Measurements from ENCODE around the gene ARHGAP1. TPM values are rescaled to one million over a fixed set of nuclear protein-coding genes. Genes with fewer than 3 reads are reported as not detected.
A peak's percentile ranks its signal among the peaks of the same experiment; 100 is the strongest.

The ARHGAP1 gene
- total RNA-seq, 1 experiment from 2014 or later, result 64.2 TPM

- H3K27ac ChIP-seq, result no peak overlapping the region
- no peaks in the 10 kb centered on the region for H3K27me3 ChIP-seq (ENCODE audit: insufficient read depth, low read depth)
- TF ChIP-seq, protein P1, sequence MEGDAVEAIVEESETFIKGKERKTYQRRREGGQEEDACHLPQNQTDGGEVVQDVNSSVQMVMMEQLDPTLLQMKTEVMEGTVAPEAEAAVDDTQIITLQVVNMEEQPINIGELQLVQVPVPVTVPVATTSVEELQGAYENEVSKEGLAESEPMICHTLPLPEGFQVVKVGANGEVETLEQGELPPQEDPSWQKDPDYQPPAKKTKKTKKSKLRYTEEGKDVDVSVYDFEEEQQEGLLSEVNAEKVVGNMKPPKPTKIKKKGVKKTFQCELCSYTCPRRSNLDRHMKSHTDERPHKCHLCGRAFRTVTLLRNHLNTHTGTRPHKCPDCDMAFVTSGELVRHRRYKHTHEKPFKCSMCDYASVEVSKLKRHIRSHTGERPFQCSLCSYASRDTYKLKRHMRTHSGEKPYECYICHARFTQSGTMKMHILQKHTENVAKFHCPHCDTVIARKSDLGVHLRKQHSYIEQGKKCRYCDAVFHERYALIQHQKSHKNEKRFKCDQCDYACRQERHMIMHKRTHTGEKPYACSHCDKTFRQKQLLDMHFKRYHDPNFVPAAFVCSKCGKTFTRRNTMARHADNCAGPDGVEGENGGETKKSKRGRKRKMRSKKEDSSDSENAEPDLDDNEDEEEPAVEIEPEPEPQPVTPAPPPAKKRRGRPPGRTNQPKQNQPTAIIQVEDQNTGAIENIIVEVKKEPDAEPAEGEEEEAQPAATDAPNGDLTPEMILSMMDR (conservative IDR thresholded peaks at IDR 0.05), result no peak
- TF ChIP-seq EZH2 (IDR thresholded peaks at IDR 0.05; ENCODE audit: low read depth), result no peak
- H3K4me2 ChIP-seq, result no peak overlapping the region
- ChIA-PET POLR2A (ENCODE audit: unreplicated experiment) (interaction anchor here (0.5 kb wide), 1 partner anchor 63 kb away, joined by 3 read pairs; no protein-coding TSS in a partner anchor), CTCF (no interaction called here)
- BruUV-seq (replicated peaks), result no TSS peak
- no peak for DNase-seq
- intact Hi-C loops (cut with micrococcal nuclease; ENCODE audit: unreplicated experiment), result no loop called here
- H3F3A ChIP-seq (ENCODE audit: insufficient read depth, low read depth), result no peaks in the 10 kb centered on the region; the same call in 1 of the 2 replicates
- no peaks in the 10 kb centered on the region for H3K79me2 ChIP-seq (ENCODE audit: low read depth)
- H3K9me2 ChIP-seq (ENCODE audit: insufficient read depth), result no peaks in the 10 kb centered on the region
- no peak overlapping the region for H3K4me3 ChIP-seq
- no peaks in the 10 kb centered on the region for H3K4me1 ChIP-seq (replicated peaks; ENCODE audit: insufficient read depth)
- peaks cover 26% of the 10 kb centered on the region for H3K36me3 ChIP-seq (ENCODE audit: low read depth)
- peaks cover 5% of the 10 kb centered on the region; the same call in 1 of the 2 replicates for H4K20me1 ChIP-seq (ENCODE audit: insufficient read depth)
- no peaks in the 10 kb centered on the region for H3K9me3 ChIP-seq (ENCODE audit: insufficient read depth, low read depth)
- no peak overlapping the region for H2AFZ ChIP-seq
These were observed 41.4 kb upstream of the ARHGAP1 start for GRCh38 chr11:46741600-46742484.

GRCh38 chr11:46738887-46739286 is 38.5 kb upstream of the ARHGAP1 start:
- Histone ChIP-seq H3K4me3 (no peak overlapping the region), H3K27ac (no peak overlapping the region), H3F3A (ENCODE audit: insufficient read depth, low read depth) (no peaks in the 10 kb centered on the region; the same call in 1 of the 2 replicates), H3K79me2 (ENCODE audit: low read depth) (no peaks in the 10 kb centered on the region), H3K36me3 (ENCODE audit: low read depth) (peaks cover 13% of the 10 kb centered on the region), H3K4me1 (replicated peaks; ENCODE audit: insufficient read depth) (no peaks in the 10 kb centered on the region), H4K20me1 (ENCODE audit: insufficient read depth) (peaks cover under 1% of the 10 kb centered on the region; the same call in 1 of the 2 replicates), H3K27me3 (ENCODE audit: insufficient read depth, low read depth) (no peaks in the 10 kb centered on the region), H3K9me2 (ENCODE audit: insufficient read depth) (no peaks in the 10 kb centered on the region), H2AFZ (no peak overlapping the region), H3K4me2 (no peak overlapping the region), H3K9me3 (ENCODE audit: insufficient read depth, low read depth) (no peaks in the 10 kb centered on the region)
- DNase-seq, result no peak
- POLR2A ChIA-PET (ENCODE audit: unreplicated experiment), result no interaction called here
- no TSS peak for BruUV-seq (replicated peaks)
- intact Hi-C loops (cut with micrococcal nuclease; ENCODE audit: unreplicated experiment), result no loop called here
- CTCF ChIA-PET, result no interaction called here
- no peak for TF ChIP-seq EZH2 (IDR thresholded peaks at IDR 0.05; ENCODE audit: low read depth)
- TF ChIP-seq, protein P1 (conservative IDR thresholded peaks at IDR 0.05), result no peak

- Histone ChIP-seq H3K79me2 (ENCODE audit: low read depth) (no peaks in the 10 kb centered on the region), H3K36me3 (ENCODE audit: low read depth) (0 out of 2 replicates have a peak, but pooled peaks cover 3% of the 10 kb centered on the region), H3K27ac (no peak overlapping the region), H3F3A (ENCODE audit: insufficient read depth, low read depth) (no peaks in the 10 kb centered on the region; the same call in 1 of the 2 replicates), H3K4me3 (no peak overlapping the region), H2AFZ (no peak overlapping the region), H3K9me3 (ENCODE audit: insufficient read depth, low read depth) (no peaks in the 10 kb centered on the region), H3K4me2 (no peak overlapping the region), H3K4me1 (replicated peaks; ENCODE audit: insufficient read depth) (no peaks in the 10 kb centered on the region), H4K20me1 (ENCODE audit: insufficient read depth) (no peaks in the 10 kb centered on the region), H3K27me3 (ENCODE audit: insufficient read depth, low read depth) (no peaks in the 10 kb centered on the region), H3K9me2 (ENCODE audit: insufficient read depth) (no peaks in the 10 kb centered on the region)
- intact Hi-C loops (cut with micrococcal nuclease; ENCODE audit: unreplicated experiment), result no loop called here
- CTCF ChIA-PET, result no interaction called here
- no peak for TF ChIP-seq EZH2 (IDR thresholded peaks at IDR 0.05; ENCODE audit: low read depth)
- TF ChIP-seq, protein P1 (conservative IDR thresholded peaks at IDR 0.05), result no peak
- no peak for DNase-seq
- POLR2A ChIA-PET (ENCODE audit: unreplicated experiment), result interaction anchor here (0.7 kb wide), 1 partner anchor 42 kb away, joined by 9 read pairs; no protein-coding TSS in a partner anchor
- BruUV-seq (replicated peaks), result TSS peak; percentile 15
These were observed 37.3 kb upstream of the ARHGAP1 start for GRCh38 chr11:46737699-46738098.
